AG04450 (cell line): ENCODE data around the gene SPTLC1. TPM values are rescaled to one million over a fixed set of nuclear protein-coding genes. Genes with fewer than 3 reads are reported as not detected.

Experiments
- CTCF ChIA-PET: fragments of 300-600, 350-600 bp; formaldehyde crosslinking; extraction: SDS; loops from one replicate; lab custom pipeline; 2022; ENCODE audit warnings: antibody characterized with exemption, inconsistent platforms; lab: Charles Lee
- POLR2A ChIA-PET: fragments of 350-600 bp; formaldehyde crosslinking; extraction: SDS; loops from one replicate; lab custom pipeline; 2021; ENCODE audit warnings: antibody characterized with exemption, inconsistent platforms; lab: Yijun Ruan, JAX
- DNase-seq: peaks from one replicate; pipeline ENCODE4 v3.0.0-alpha.2; 2011; ENCODE audit warnings: low read depth, low spot score
- H3K27ac ChIP-seq: one replicate; pipeline ENCODE4 v1.5.1; 2012; ENCODE audit warnings: low read depth, low read length, control low read depth
- H3K27me3 ChIP-seq: one replicate; pipeline ENCODE4 v1.6.0; 2012; ENCODE audit warnings: low read length; ENCODE audit not compliant: control insufficient read depth, insufficient read depth
- H3K4me3 ChIP-seq: 2 replicates; pipeline ENCODE4 v1.5.1; 2011; ENCODE audit warnings: mild to moderate bottlenecking, low read depth, low read length, control low read depth
- H3K9me3 ChIP-seq: 2 replicates; pipeline ENCODE4 v1.5.1; 2012; ENCODE audit warnings: low read length; ENCODE audit not compliant: control insufficient read depth, insufficient read depth
- polyA minus RNA-seq: library from RNA; depleted of rRNA, polyadenylated mRNA; stranded (reverse); fragments of >200 nt; gene quantifications from 2 replicates; pipeline ENCODE4 v1.2.3, GENCODE V29; 2011; rRNA and poly(A)+ RNA removed
- polyA plus RNA-seq: library from polyadenylated mRNA; depleted of rRNA; stranded (reverse); fragments of >200 nt; gene quantifications from 2 replicates; pipeline ENCODE4 v1.2.3, GENCODE V29; 2011; rRNA removed
- TF ChIP-seq, protein P1 (sequence below): IDR thresholded peaks from 2 replicates; pipeline ENCODE4 v1.5.1; 2011; ENCODE audit warnings: low read depth, low read length, control low read depth, inconsistent platforms

Gene SPTLC1
- polyA plus RNA-seq (117 and 140 TPM in 2 replicates), polyA minus RNA-seq (103 and 121 TPM in 2 replicates)

GRCh38 chr9:92115071-92115858 lies at the start of gene SPTLC1:
SPTLC1 (minus strand) TSS chr9:92115413; CDS start chr9:92115370, 43 bp downstream.
- ChIA-PET POLR2A (interaction anchor here (0.6 to 1.3 kb wide), 4 partner anchors 20 to 160 kb away, joined by 3 to 4 read pairs (median 3); no protein-coding TSS in a partner anchor), CTCF (interaction anchor here (0.7 to 3.6 kb wide), 3 partner anchors 24 to 358 kb away, joined by 3 to 22 read pairs (median 9); no protein-coding TSS in a partner anchor)
- Histone ChIP-seq H3K27me3 (no peaks in the 10 kb centered on the region), H3K9me3 (no peaks in the 10 kb centered on the region), H3K27ac (peak within 1 kb of the TSS; percentile 69), H3K4me3 (peak within 1 kb of the TSS; percentile 95)
- peak; percentile 72 for DNase-seq
- TF ChIP-seq, protein P1, sequence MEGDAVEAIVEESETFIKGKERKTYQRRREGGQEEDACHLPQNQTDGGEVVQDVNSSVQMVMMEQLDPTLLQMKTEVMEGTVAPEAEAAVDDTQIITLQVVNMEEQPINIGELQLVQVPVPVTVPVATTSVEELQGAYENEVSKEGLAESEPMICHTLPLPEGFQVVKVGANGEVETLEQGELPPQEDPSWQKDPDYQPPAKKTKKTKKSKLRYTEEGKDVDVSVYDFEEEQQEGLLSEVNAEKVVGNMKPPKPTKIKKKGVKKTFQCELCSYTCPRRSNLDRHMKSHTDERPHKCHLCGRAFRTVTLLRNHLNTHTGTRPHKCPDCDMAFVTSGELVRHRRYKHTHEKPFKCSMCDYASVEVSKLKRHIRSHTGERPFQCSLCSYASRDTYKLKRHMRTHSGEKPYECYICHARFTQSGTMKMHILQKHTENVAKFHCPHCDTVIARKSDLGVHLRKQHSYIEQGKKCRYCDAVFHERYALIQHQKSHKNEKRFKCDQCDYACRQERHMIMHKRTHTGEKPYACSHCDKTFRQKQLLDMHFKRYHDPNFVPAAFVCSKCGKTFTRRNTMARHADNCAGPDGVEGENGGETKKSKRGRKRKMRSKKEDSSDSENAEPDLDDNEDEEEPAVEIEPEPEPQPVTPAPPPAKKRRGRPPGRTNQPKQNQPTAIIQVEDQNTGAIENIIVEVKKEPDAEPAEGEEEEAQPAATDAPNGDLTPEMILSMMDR, result no peak

GRCh38 chr9:92164975-92165374 lies 49.8 kb upstream of the SPTLC1 start:
- Histone ChIP-seq H3K9me3 (no peaks in the 10 kb centered on the region; the same call in 1 of the 2 replicates), H3K4me3 (no peak overlapping the region), H3K27me3 (no peaks in the 10 kb centered on the region), H3K27ac (no peak overlapping the region)
- CTCF ChIA-PET, result no interaction called here
- POLR2A ChIA-PET, result no interaction called here
- DNase-seq, result no peak
- TF ChIP-seq, protein P1, result no peak

GRCh38 chr9:92164490-92164889 lies 49.3 kb upstream of the SPTLC1 start:
- H3K4me3 ChIP-seq, result no peak overlapping the region
- H3K9me3 ChIP-seq, result peaks cover 2% of the 10 kb centered on the region; the same call in 1 of the 2 replicates
- CTCF ChIA-PET, result no interaction called here
- H3K27me3 ChIP-seq, result no peaks in the 10 kb centered on the region
- no peak overlapping the region for H3K27ac ChIP-seq
- no peak for DNase-seq
- TF ChIP-seq, protein P1, result no peak
- POLR2A ChIA-PET, result no interaction called here

DNA sequence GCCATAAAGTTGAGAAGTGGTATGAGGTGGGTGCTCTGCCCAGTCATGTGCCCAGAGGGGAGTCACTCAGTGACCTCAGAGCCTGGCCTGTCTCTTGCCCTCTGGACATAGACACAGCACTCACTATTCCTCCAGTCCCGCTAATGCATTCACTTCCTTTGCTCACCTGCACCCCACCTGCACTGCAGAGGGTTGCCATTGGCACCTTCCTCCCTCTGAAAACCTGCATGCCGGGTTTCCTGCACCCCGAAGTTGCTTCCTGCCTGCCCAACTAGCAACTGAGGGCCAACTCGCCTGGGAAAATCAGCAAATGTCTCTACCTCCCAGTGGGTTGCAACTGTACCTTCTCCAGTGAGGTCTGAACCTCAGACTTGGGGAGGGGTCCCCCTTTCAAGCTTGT lies 48.1 kb upstream of the SPTLC1 start:
- Histone ChIP-seq H3K27me3 (no peaks in the 10 kb centered on the region), H3K9me3 (peaks cover 6% of the 10 kb centered on the region; the same call in 1 of the 2 replicates), H3K27ac (no peak overlapping the region), H3K4me3 (no peak overlapping the region)
- ChIA-PET CTCF (interaction anchor here (0.6 to 1.1 kb wide), 3 partner anchors 10 to 23 kb away, joined by 3 to 4 read pairs (median 3); no protein-coding TSS in a partner anchor), POLR2A (no interaction called here)
- TF ChIP-seq, protein P1, result no peak
- DNase-seq, result no peak

DNA sequence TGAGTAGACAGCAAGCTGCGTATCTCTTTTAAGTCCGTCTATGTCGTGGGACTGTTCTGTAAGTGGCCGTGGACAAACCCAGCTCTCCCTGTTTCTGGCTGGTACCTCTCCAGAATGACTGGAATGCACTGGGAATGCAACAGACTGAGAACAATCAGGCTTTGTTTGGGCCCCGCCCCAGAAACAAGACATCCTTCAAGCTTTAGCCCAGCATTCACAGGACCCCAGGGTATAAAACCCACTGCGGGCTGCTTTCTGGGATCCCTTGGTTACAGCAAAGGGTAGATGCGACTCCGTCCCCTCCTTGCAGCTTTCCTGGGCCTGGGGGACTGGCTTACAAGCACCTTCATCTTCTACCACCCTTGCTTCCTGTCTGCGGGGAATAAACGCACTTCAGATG lies 45.6 kb upstream of the SPTLC1 start:
- no peak for DNase-seq
- CTCF ChIA-PET, result no interaction called here

More for the DNA sequence above, 45.6 kb upstream of the SPTLC1 start:
- TF ChIP-seq, protein P1, result no peak
- H3K27ac ChIP-seq, result no peak overlapping the region
- H3K4me3 ChIP-seq, result no peak overlapping the region
- no peaks in the 10 kb centered on the region for H3K27me3 ChIP-seq
- peaks cover 6% of the 10 kb centered on the region; the same call in 1 of the 2 replicates for H3K9me3 ChIP-seq
- POLR2A ChIA-PET, result no interaction called here
